NCI-H82 treated with DMSO at 0.1 percent for 48 hours (cell line): Measurements from ENCODE around the gene ATP11B.

Experiments
- DNase-seq: peaks from one replicate; lab custom pipeline; 2025; ENCODE audit not compliant: unreplicated experiment; lab: John Stamatoyannopoulos, UW

ATP11B gene

DNA sequence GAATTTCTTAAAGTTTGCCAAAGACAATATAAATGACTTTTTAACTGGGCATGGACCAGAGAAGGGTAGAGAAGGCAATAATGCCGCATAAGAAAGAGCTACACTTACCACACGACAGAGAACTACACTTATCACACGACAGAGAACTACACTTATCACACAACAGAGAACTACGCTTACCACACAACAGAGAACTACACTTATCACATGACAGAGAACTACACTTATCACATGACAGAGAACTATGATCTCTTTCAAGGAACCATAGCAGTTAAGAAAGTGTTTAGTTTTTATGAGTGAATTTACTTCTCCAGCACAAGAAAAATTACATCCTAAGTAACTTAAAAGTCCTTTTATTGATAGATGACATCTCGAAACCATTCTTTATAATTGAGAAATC, 155.0 kb downstream of the ATP11B start:
- DNase-seq = no peak

DNA sequence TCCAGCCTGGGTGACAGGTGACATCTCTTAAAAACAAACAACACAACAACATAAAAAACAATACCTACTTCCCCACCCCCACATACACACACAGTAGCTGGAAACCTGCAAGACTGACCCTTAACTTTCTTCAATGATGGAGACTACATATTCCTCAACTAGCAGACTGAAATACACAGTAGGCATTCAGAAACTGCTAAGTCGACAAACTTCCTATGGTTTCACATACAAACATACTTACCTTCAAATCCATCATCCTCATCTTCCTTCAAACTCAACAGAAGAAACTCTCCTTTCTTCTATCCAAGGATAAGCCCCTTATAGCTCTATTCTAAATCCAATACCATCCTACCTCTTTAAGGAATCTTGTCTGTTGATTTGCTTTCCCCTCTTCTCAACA, 156.4 kb downstream of the ATP11B start:
- DNase-seq = no peak

DNA sequence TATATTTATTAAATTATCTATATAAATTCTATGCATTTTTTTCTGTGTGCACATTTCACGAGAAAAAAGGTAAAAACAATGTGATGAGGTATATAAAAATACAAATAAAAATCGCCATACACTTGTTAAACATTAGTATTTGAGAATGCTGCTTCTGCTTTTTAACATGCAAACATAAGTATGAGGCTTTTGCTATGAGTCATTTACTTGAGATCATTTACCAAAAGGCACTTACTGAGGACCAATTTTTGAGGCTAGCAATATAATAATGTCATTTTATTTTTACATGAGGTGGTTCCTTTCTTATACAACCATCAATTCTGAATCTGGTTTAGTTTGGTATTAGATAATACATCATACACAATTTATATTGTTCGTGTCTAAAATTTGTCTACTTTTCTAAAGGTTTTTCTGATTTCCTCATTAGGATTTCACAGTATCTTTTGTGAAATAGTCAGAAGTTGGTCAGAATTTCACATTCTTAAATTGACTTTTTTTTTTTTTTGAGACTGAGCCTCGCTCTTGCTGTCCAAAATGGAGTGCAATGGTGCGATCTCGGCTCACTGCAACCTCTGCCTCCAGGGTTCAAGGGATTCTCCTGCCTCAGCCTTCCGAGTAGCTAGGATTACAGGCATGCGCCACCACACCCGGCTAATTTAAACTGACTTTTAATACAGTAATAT, 161.4 kb downstream of the ATP11B start:
- DNase-seq = no peak

DNA sequence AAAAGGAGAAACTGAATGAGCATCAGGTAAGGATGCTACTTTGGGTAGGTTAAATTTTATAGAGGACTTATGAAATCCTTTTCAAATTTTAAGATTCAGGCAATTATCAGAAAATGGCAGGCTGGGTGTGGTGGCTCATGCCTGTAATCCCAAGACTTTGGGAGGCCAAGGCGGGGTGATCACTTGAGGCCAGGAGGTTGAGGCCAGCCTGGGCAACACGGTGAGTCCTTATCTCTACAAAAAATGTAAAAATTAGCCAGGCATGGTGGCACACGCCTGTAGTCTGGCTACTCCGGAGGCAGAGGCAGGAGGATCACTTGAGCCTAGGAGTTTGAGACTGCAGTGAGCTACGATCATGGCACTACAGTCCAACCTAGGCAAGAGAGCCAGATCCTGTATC, 163.9 kb downstream of the ATP11B start:
- no peak for DNase-seq

DNA sequence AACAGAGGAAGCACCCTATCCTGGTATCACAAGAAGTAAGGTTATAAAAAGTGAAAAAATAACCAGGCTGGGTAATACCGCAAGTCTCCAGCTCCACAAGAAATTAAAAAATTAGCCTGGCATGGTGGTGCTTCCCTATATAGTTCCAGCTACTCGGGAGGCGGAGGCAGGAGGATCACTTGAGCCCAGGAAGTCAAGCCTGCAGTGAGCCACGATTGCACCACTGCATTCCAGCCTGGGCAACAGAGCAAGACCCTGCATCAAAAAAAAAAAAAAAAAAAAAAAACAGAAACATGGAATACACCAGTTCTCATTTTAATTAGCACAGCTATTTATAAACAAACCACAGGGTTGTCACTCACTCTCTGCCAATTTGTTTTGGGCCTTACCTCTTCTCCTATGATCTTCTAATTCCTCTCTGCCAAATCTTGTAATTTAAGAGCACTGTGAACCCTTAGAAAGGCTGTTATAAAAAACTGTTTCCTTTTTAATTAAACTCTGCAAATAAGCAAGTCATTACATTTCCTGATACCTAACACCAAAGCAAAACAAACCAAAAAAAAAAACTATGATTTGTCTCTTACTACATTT, 164.5 kb downstream of the ATP11B start:
- DNase-seq = no peak

DNA sequence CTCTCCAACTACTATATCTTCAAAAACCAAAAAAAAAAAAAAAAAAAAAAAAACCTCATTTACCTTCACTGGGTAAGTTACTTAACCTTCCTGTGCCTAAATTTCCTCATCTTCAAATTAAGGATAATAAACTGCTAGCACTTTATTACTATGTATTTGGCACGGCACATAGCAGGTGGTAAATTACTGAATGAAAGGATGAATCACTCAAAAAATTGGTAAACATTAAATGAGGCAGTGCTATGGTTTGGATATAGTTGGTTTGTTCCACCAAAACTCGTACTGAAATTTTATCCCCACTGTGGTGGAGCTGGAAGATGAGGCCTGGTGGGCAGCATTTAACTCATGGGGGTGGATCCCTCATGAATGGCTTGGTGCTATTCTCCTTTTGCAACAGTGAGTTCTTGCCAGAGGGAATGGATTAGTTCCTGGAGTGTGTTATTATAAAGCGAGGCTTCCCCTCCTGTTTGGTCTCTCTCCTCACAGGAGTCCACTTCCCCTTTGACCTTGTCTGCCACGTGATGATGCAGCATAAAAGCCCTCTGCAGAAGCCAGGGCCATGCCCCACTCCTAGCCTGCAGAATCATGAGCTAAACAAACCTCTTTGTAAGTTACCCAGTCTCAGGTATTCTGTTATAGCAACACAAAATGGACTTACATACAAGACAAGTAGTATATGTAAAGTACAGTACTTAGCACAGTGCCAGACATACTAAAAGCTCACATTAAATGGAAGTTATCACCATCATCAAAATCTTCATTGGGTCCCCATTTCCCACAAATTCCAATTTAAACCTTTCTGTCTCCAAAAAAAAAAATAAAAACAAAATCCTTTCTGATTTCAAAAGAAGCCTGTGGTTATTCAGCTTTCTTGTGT, 166.4 kb downstream of the ATP11B start:
- DNase-seq = no peak

DNA sequence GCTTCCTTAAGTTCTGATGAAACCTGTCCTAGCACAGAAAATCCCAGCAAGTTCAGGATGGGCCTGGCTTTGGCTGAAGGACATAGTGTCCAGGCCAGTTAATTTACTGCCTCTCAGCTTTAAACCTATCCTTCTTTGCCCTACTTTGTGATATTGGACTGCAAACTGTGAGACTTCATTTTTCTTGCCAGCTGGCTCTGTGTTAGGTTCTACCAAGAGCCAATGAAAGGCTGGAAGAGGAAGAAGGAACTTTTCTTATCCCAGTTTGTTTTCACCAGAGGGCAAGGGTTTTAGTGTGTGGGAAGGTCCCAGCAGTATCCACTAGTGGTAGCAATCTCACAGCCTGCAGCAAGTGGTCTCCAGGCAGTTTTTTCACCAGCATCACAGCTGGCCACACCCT, 168.9 kb downstream of the ATP11B start:
- no peak for DNase-seq

DNA sequence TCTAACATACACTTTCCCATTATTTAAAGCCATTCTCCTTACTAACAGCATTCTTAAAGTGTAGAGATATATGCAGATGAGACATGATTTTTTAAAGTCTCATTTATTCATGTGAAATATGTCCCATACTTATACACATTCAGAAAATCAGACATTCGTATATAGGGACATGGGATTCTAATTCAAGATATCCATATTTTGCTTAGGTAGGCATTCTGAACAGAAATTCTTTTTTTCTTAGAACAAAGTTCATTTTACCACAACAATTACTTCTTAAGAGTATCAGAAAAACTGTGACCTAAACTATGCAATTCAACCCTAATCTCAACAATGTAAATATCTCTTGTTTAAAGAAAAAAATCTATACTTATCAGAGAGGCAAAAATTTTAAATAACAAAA, 170.9 kb downstream of the ATP11B start:
- no peak for DNase-seq

DNA sequence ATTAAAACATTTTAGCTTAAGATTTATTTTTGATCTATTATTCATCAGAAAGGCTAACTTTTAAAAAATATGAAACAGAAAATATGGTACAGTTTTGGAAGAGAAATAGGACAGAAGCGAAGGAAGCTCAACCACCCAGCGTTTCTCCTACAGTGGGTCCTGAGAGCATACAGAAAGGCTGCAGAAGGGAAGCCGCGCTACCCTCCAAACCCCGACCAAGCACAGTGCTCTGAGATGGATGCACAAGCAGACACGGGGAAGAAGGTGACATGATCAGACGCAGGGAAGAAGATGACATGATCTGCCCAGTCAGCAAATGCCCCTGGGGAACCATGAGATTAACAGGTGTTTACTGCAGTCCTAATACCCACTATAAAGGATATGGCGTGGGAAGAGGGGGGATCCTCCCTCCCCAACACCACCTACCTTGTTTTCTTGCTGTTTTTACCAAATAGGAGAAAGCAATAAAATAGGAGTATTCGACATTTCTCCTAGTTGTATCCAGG, 172.6 kb downstream of the ATP11B start:
- DNase-seq = no peak

DNA sequence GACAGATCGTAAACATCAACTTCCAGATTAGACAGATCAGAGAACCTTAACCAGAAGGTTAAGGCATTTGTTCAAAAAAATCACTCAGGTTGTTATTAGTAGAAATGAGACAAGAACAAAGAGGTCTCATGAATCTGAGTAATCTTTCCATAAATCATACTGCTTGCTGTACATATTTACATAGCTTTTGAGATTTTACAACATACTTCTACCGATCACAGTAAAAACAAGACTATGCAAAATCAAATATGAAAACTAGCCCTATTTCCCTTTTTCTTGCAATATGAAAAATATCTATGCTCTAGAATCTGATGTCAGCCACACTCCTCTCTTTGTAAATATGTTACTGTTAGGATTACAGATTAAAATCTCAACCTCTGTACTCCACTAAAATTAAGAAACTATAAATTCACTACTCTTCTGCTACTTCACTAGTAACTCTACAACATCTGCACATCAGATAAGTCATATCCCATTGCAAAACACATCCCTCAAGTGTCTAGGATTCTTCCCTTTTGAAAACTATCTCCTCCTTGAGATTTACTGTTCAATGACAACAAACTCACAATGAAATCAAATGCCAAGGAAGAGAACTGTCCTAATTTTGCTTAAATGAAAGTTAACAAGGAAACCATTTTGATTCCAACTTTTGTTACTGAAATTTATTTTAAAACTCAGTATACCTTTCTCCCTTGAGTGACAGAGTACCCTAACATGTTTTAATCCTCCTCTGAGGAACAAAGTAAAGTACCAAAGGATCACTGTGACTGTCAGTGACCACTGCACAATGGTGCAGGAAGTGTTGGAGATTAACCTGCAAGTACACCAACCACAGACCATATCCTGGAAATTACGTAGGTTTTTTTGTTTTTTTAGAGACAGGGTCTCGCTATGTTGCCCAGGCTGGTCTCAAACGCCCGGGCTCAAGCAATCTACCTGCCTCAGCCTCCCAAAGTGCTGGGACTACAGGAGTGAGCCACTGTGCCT, 174.2 kb downstream of the ATP11B start:
- DNase-seq = no peak

DNA sequence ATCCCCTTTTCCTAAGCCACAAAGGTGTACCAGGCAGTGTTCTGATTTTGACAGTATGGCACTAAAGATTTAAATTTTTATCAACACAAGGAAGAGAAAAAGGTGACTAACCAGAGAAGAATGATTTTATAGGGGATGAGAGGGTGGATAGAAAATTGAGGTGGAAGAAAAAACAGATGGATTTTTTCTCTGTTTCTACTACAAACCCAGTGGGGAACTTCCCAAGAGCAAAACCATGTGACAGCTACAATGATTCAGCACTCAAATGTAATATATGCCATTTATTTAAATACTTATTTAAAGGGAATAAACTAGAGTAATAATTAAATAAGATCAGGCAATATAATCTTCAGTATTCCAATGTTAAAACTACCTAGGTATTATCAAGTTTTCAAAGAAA, 176.0 kb downstream of the ATP11B start:
- no peak for DNase-seq

DNA sequence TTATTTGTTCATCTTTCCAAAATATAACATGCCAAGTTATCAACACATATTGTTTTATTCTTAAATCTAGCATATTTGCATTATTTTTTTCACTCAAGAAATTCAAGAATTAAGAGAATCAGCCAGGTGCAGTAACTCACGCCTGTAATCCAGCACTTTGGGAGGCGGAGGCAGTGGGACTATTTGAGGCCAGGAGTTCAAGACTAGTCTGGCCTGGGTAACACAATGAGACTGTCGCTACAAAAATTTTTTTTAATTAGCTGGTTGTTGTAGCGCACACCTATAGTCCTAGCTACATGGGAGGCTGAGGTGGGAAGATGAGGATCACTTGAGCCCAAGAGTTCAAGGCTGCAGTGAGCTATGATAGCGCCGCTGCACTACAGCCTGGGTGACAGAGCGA, 176.5 kb downstream of the ATP11B start:
- DNase-seq = no peak

DNA sequence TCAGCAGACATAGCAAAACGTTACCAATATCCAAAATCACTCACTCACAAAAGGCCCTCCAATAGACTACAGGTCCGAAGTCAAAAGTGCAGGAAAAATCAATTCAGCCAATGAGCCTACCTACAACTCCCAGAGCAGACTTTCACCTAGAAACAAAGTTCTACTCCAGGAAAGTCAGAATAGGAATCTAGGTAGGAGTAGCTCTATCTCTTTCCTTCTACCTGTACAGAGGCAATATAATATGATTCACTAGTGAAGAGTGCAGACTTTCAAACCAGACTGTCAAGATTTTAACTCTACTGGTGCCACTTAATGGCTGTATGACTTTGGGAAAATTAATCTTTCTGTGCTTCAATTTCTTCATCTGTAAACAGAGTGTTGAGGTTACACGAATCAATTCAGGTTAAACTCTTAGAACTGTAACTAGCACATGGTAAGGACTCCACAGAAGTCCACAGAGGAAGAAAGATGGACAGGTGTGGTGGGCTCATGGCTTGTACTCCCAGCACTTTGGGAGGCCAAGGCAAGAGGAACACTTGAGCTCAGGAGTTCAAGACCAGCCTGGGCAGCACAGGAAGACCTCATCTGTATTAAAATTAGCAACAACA, 177.6 kb downstream of the ATP11B start:
- DNase-seq = no peak
